DMS79 (cell line): ENCODE results near the gene ANKRD17.

Experiments used
- DNase-seq: peaks from one replicate; lab custom pipeline; 2025; lab: John Stamatoyannopoulos, UW

Gene ANKRD17

DNA sequence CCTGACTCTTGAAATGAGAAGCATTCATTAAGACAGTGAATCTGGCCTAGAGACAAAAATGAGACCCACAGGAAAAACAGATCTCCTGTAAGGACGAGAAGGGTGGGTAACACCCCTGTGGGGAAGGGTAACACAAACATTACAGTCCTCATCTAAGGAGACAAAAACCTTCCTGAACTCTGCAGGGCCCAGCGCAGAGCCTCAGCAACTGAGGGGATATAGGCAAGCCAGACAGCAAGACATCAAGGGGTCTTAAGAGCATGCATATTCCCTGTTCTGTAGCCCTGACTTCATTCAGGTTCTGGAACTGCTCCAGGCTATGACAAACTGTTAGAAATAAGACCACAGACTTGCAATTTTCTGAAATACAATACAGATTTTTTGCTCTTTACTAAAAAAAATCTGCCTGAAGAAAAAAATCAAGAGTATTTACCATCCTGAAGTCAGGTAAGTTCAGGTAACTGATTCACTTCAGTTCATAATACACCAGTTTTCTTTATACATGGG is 204.6 kb downstream of the ANKRD17 start:
- no peak for DNase-seq

DNA sequence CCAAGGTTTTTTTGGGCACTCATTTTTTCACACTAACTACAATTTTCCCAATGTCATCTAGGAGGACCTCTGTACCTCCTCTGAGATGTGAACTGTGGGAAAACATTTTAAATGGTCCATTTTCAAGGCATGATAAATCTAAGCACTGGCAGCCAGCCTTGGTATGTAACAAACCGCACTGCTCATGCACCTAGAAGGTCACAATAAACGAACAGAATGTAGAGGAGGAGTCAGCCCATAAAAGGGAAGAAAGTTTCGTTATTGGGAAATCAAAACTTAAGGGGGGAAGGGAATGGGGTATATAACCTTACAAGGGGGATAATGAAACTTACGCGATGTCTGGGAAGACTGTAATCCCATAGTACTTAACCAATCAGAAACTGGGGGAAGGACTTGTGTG is 205.5 kb downstream of the ANKRD17 start:
- DNase-seq: no peak

DNA sequence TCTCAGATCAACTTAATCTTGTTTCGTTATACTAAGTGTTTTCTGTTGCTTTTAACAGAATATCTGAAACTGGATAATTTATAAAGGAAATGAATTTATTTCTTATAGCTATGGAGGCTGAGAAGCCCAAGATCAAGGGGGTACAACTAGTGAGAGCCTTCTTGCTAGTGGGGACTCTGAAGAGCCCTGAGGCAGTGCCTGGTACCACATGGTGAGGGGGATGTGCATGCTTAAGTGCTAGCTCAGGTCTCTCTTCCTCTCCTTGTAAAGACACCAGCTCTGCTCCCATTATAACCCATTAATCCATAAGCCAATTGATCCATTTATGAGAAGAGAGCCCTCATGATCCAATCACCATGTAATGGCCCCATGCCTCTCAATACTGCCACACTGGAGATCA is 207.0 kb downstream of the ANKRD17 start:
- DNase-seq: no peak

DNA sequence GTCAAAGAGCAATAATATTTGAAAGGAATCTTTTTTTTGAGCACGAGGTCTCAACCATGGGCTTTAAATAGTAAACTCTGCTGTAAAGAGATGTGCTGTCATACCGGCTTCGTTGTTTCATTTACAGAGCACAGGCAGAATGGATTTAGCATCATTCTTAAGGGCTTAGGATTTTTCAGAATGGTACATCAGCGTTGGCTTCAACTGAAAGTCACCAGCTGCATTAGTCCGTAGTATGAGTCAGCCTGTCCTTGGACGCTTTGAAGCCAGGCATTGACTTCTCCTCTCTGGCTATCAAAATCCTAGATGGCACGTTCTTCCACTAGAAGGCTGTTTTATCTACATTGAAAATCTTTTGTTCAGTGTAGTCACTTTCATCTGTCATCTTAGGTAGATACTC is 212.7 kb downstream of the ANKRD17 start:
- DNase-seq: no peak

DNA sequence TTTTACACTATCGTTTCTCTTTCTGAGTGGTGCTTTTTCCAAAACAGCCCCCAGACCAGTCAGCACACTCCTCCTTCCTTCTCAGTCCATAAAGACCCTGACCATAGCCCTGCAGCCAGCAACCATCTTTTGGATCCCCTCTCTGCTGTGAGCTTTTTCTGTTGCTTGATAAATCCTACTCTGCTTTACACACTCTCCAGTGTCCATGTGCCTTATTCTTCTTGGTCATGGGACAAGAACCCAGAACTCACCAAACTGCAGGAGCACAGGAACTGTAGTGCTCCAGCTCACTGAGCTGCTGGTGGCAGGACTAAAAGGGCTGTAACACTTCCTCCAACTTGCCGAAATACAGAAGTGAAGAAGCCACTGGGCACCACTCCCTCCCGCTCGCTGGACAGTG is 221.5 kb downstream of the ANKRD17 start:
- DNase-seq: no peak

DNA sequence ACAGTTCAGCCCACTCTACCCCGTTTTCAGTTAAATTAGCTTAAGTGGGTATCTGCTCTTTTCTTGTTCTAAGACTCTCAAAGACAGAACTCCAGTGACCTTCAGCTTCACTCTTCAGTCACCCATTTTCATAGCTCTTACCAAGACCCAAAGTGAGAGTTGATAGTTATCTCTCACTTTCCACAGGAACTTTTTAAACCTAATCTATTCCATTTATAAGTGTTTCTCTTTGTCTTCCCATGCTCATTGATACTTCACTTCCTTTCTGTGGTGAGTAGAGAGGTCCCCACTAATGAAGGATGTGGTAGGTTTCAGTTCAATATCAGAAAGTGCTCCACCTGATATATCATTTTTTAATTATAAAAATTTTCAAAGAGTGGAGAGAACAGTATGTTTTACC is 222.5 kb downstream of the ANKRD17 start:
- no peak for DNase-seq

DNA sequence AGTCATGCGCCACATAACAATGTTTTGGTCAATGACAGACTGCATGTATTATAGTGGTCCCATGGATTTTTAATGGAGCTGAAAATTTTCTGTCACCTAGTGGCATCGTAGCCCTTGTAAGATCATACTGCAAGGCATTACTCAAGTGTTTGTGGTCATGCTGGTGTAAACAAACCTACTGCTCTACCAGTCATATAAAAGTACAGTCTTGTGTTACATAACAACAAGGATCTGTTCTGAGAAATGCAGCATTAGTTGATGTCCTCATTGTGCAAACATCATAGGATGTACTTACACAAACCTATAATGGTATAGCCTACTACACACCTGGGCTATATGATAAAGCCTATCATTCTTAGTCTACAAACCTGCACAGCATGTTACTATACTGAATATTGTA is 223.7 kb downstream of the ANKRD17 start:
- no peak for DNase-seq

DNA sequence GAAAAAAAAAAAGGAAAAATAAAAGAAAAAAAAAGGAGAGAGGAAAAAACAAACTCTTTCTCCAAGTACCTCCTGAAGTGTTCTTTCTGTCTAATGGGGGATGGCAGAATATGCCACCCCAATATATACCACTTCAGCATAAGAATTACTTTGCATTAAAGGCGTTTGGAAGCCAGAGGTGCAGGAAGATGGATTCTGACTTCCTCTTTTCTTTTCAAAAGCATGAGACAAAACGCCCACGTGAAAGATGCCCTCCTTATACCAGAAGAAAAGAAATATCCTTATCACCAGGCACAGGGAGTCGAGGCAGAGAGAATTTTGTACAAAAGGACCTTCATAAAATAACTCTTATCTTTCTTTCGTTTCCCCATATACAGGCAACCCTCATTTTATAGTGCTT is 230.0 kb downstream of the ANKRD17 start:
- DNase-seq: no peak
